Ishikawa (cell line): Measurements from ENCODE around the gene SLC25A47.
A peak's percentile ranks its signal among the peaks of the same experiment; 100 is the strongest.

ENCODE experiments used
- CEBPB ChIP-seq: IDR thresholded peaks from 2 replicates; pipeline ENCODE4 v1.6.1; 2012
- CREB1 ChIP-seq: IDR thresholded peaks from 2 replicates; pipeline ENCODE4 v1.6.1; 2012; ENCODE audit warnings: low read depth
- EGR1 ChIP-seq: IDR thresholded peaks from 2 replicates; pipeline ENCODE4 v1.6.1; 2012
- EP300 ChIP-seq: IDR thresholded peaks from 2 replicates; pipeline ENCODE4 v1.6.1; 2012; ENCODE audit warnings: borderline replicate concordance
- FOXM1 ChIP-seq: IDR thresholded peaks from 2 replicates; pipeline ENCODE4 v1.6.1; 2012; ENCODE audit warnings: low read depth, borderline replicate concordance
- MAX ChIP-seq: IDR thresholded peaks from 2 replicates; pipeline ENCODE4 v1.6.1; 2012
- NFIC ChIP-seq: IDR thresholded peaks from 2 replicates; pipeline ENCODE4 v1.6.1; 2012
- RAD21 ChIP-seq: IDR thresholded peaks from 2 replicates; pipeline ENCODE4 v1.6.1; 2012; ENCODE audit warnings: low read depth
- TAF1 ChIP-seq: IDR thresholded peaks from 2 replicates; pipeline ENCODE4 v1.6.1; 2012; ENCODE audit warnings: low read depth, mild to moderate bottlenecking
- TCF12 ChIP-seq: IDR thresholded peaks from 2 replicates; pipeline ENCODE4 v1.6.1; 2012; ENCODE audit warnings: low read depth
- USF1 ChIP-seq: IDR thresholded peaks from 2 replicates; pipeline ENCODE4 v1.6.1; 2012
- YY1 ChIP-seq: IDR thresholded peaks from 2 replicates; pipeline ENCODE4 v1.6.1; 2012; ENCODE audit warnings: low read depth

GRCh38 chr14:100306101-100306997 lies 16.8 kb upstream of the SLC25A47 start, which contains the start of gene SLC25A29:
- peak; percentile 78 for TF ChIP-seq CEBPB
- peak; percentile 19; the same call in 1 of the 2 replicates for TF ChIP-seq MAX
- TF ChIP-seq TAF1 = peak; percentile 41; the same call in 1 of the 2 replicates
- TF ChIP-seq USF1 = no peak
- no peak; the same call in 1 of the 2 replicates for TF ChIP-seq EGR1
- TF ChIP-seq NFIC = no peak
- no peak for TF ChIP-seq FOXM1
- TF ChIP-seq CREB1 = no peak
- no peak for TF ChIP-seq EP300
- no peak for TF ChIP-seq RAD21
- no peak for TF ChIP-seq TCF12
- no peak for TF ChIP-seq YY1
